Thyroid gland (tissue), 4 donors: ENCODE data around the gene OR52E4. TPM values are rescaled to one million over a fixed set of nuclear protein-coding genes. Genes with fewer than 3 reads are reported as not detected.

Experiments
- DNase-seq, 2 donors: peaks; one replicate each; pipeline ENCODE4 v3.0.0-alpha.2; 2019
- H3K27ac ChIP-seq, 3 donors: fragments of 200-600 bp; sonication (generic); 1 replicate in 2 of 3; 2 replicates in 1 of 3; pipeline ENCODE4 v1.5.1; 2016 to 2019; ENCODE audit warnings: mild to moderate bottlenecking in 1 of 3, moderate library complexity in 1 of 3
- H3K27me3 ChIP-seq: fragments of 200-600 bp; sonication (generic); one replicate; pipeline ENCODE4 v1.5.1; 2019
- H3K36me3 ChIP-seq, 2 donors: fragments of 200-600 bp; sonication (generic); one replicate each; pipeline ENCODE4 v1.5.1; 2016 to 2019
- H3K4me1 ChIP-seq, 2 donors: fragments of 200-600 bp; sonication (generic); one replicate each; pipeline ENCODE4 v1.5.1; 2017 to 2019
- H3K4me3 ChIP-seq, 3 donors: fragments of 200-600 bp; sonication (generic); replicated peaks in 1 of 3; 1 replicate in 2 of 3; 2 replicates in 1 of 3; pipeline ENCODE4 v1.5.1; 2016; ENCODE audit warnings: mild to moderate bottlenecking in 1 of 3
- H3K9me3 ChIP-seq: fragments of 200-600 bp; sonication (generic); one replicate; pipeline ENCODE4 v1.5.1; 2017
- POLR2A ChIP-seq, 2 donors: fragments of 450-650 bp; IDR thresholded peaks; one replicate each; pipeline ENCODE4 v1.6.1; 2017; ENCODE audit warnings: antibody characterized with exemption in 2 of 2, mild to moderate bottlenecking in 2 of 2, moderate library complexity in 1 of 2
- WGBS, 2 donors: methylation state at CpG; one replicate each; pipeline ENCODE4 v1.1.5; 2017; 5-methylcytosine and 5-hydroxymethylcytosine counted together
- intact Hi-C: fragments of 100-400 bp; cut with DNase I; formaldehyde crosslinking; loops from one replicate; pipeline ENCODE4 v1.15.1; 2023
- total RNA-seq, 4 donors: library from RNA; depleted of rRNA; stranded (reverse); fragments of >200 nt; gene quantifications; one replicate each; pipeline ENCODE4 v1.2.3, GENCODE V29; 2016
- TF ChIP-seq, protein P1 (sequence below), 6 experiments: fragments of 200-600 bp in 3 of 6; fragments of 450-650 bp in 3 of 6; sonication (generic) in 3 of 6; IDR thresholded peaks; one replicate each; pipeline ENCODE4 v1.5.1; 2016 to 2019; ENCODE audit warnings: antibody characterized with exemption in 6 of 6, mild to moderate bottlenecking in 2 of 6, inconsistent platforms in 1 of 6, moderate library complexity in 1 of 6

OR52E4 gene
- not detected for total RNA-seq

DNA sequence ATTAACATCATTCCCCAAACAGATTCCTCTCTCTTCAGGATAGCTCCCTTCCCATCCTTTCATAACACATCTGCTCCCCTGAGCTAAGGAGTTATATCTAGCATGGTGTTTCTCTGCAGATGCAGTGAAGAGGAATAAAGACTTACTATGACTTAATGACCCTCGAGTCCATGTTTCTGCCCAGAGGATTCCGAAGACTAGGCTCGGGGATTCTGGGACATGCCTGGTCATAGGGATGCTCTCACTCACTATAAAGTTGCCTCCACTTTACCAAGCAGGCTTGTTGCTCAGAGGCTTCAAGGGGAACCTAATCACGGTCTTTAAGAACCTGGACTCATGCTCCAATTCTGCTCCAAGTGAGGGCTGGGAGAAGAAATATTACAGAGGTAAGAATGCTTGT lies at the start of gene OR52E4:
Gene OR52E4, plus strand, starts transcription at position 301 of the 400 bp plus-strand sequence. CDS start 3,664 bp downstream, outside the sequence.
- TF ChIP-seq, protein P1, sequence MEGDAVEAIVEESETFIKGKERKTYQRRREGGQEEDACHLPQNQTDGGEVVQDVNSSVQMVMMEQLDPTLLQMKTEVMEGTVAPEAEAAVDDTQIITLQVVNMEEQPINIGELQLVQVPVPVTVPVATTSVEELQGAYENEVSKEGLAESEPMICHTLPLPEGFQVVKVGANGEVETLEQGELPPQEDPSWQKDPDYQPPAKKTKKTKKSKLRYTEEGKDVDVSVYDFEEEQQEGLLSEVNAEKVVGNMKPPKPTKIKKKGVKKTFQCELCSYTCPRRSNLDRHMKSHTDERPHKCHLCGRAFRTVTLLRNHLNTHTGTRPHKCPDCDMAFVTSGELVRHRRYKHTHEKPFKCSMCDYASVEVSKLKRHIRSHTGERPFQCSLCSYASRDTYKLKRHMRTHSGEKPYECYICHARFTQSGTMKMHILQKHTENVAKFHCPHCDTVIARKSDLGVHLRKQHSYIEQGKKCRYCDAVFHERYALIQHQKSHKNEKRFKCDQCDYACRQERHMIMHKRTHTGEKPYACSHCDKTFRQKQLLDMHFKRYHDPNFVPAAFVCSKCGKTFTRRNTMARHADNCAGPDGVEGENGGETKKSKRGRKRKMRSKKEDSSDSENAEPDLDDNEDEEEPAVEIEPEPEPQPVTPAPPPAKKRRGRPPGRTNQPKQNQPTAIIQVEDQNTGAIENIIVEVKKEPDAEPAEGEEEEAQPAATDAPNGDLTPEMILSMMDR (IDR thresholded peaks at IDR 0.05), result no peak
- TF ChIP-seq POLR2A (IDR thresholded peaks at IDR 0.05), result no peak

DNA sequence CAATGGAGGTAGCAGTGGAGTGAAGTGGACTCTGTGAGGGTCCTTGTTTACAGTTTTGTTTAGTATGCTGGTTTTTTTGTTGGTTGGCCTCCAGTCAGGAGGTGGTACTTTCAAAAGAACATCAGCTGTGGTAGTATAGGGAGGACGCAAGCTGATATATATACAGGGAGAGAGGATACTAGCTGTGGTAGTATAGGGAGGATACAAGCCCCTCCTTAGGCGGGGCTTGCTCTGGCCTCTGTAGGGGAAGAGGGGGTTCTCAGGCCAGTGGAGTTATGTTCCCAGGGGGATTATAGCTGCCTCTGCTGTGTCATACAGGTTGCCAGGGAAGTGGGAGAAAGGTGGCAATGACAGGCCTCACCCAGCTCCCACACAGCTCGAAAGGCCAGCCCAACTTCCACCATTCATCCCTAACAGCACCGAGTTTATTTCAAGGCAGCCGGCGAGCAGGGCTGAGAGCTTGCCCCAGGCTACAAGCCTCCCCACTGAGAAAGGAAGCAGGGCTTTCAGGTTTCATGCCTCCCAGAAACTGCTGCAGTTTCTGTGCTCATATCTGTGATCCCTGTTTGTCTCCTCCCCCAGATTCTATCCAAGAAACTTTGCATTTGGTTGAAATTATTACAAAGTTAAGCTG lies 49.1 kb upstream of the OR52E4 start:
- WGBS, 2 donors, result 77 to 91% methylated on average over 6 of the region's 6 CpGs
- H3K36me3 ChIP-seq, result no peaks in the 10 kb centered on the region
- TF ChIP-seq POLR2A (IDR thresholded peaks at IDR 0.05), result no peak
- TF ChIP-seq, protein P1 (IDR thresholded peaks at IDR 0.05), result no peak
- H3K4me3 ChIP-seq, result no peak overlapping the region
- no peaks in the 10 kb centered on the region for H3K9me3 ChIP-seq
- no peaks in the 10 kb centered on the region for H3K27me3 ChIP-seq
- H3K4me1 ChIP-seq, result no peaks in the 10 kb centered on the region
- intact Hi-C loops, result no loop called here
- DNase-seq, result no peak
- no peak overlapping the region for H3K27ac ChIP-seq

More for the DNA sequence above, at the start of gene OR52E4:
- no peak for DNase-seq
- intact Hi-C loops, result no loop called here
- H3K27ac ChIP-seq, result no peak within 1 kb of the TSS
- no peaks in the 10 kb centered on the region for H3K27me3 ChIP-seq
- H3K4me3 ChIP-seq, result no peak within 1 kb of the TSS
- 85% methylated on average over 4 of the region's 4 CpGs for WGBS, 2 donors
- no peaks in the 10 kb centered on the region for H3K36me3 ChIP-seq
- no peaks in the 10 kb centered on the region for H3K9me3 ChIP-seq
- H3K4me1 ChIP-seq, result no peaks in the 10 kb centered on the region

DNA sequence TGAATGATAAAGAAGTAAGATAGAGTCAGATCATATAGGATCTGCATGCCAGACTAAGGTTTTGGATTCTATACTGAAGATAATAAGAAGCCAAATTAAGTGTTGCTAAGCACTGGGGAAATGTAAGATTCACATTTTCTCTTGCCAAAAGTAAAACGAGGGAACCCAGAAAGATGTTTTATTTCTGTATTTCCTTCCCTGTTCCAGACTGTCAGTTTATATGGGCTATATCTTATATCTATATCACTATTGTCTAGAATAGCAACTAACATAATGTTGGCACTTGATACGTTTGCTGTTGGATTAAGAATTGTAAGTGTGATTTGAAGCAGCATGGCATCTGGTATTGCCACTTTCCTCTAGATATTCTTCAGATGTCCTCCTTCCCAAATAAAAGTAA lies 47.0 kb upstream of the OR52E4 start:
- DNase-seq, result no peak
- WGBS, 2 donors, result 65 to 66% methylated on average over 2 of the region's 2 CpGs
- H3K4me1 ChIP-seq, result no peaks in the 10 kb centered on the region
- H3K9me3 ChIP-seq, result no peaks in the 10 kb centered on the region
- TF ChIP-seq POLR2A (IDR thresholded peaks at IDR 0.05), result no peak
- TF ChIP-seq, protein P1 (IDR thresholded peaks at IDR 0.05), result no peak
- no peaks in the 10 kb centered on the region for H3K27me3 ChIP-seq
- intact Hi-C loops, result no loop called here
- no peak overlapping the region for H3K4me3 ChIP-seq
- H3K27ac ChIP-seq, result no peak overlapping the region
- H3K36me3 ChIP-seq, result no peaks in the 10 kb centered on the region

DNA sequence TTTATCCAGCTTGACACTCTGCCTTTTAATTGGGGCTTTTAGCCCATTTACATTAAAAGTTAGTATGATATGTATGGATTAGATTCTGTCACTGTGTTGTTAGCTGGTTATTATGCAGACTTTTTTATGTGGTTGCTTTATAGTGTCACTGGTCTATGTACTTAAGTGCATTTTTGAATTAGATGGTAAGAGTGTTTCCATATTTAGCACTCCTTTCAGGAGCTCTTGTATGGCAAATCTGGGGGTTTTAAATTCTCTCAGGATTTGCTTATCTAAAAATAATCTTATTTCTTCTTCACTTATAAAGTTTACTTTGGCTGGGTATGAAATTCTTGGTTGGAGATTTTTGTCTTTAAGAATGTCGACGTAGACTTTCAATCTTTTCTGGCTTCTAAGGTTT lies 42.7 kb upstream of the OR52E4 start:
- WGBS, 2 donors, result 79 to 87% methylated on average over 2 of the region's 2 CpGs
- Histone ChIP-seq H3K4me3 (no peak overlapping the region), H3K27ac (no peak overlapping the region), H3K4me1 (no peaks in the 10 kb centered on the region), H3K36me3 (no peaks in the 10 kb centered on the region), H3K27me3 (no peaks in the 10 kb centered on the region), H3K9me3 (no peaks in the 10 kb centered on the region)
- intact Hi-C loops, result no loop called here
- no peak for DNase-seq
- TF ChIP-seq, protein P1 (IDR thresholded peaks at IDR 0.05), result no peak
- TF ChIP-seq POLR2A (IDR thresholded peaks at IDR 0.05), result no peak

DNA sequence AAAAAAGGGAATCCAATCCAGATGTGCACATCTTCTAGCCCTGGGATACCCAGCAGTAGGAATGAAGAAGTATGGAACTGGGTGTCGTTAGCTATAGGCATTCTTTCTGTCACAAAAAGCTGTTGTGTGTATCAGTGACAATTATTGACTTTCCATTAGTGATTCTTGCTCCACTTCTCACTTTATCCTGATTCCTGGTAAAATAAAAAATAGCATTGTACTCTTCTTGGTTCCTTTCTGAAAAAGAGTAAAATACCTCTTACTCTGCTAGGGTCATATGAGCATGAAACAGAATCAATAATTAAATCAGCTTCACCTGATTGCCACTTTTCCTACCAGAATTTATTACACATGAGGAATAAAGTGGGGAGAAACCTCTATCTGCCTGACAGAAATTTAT lies 38.6 kb upstream of the OR52E4 start, which contains the start of gene OR52E6:
Gene OR52E6, minus strand, starts transcription at position 101 of the 400 bp plus-strand sequence. Its CDS starts 0 bp downstream, at position 101.
- no peak within 1 kb of the TSS for H3K4me3 ChIP-seq
- 27 to 78% methylated on average over 1 of the region's 1 CpG for WGBS, 2 donors
- H3K36me3 ChIP-seq, result no peaks in the 10 kb centered on the region
- H3K9me3 ChIP-seq, result no peaks in the 10 kb centered on the region
- H3K4me1 ChIP-seq, result no peaks in the 10 kb centered on the region
- no peak for DNase-seq
- TF ChIP-seq, protein P1 (IDR thresholded peaks at IDR 0.05), result no peak
- TF ChIP-seq POLR2A (IDR thresholded peaks at IDR 0.05), result no peak
- intact Hi-C loops, result no loop called here
- no peaks in the 10 kb centered on the region for H3K27me3 ChIP-seq
- no peak within 1 kb of the TSS for H3K27ac ChIP-seq
